H1 (cell line): Measurements from ENCODE around the gene PAPSS2.
"Not testable (repeated sequence)": the region's sequence is repeated elsewhere in the genome, so short reads cannot be mapped to it uniquely, and the experiment has no call there.

ENCODE experiments used
- BCL11A ChIP-seq, 2 experiments: IDR thresholded peaks; one replicate each; pipeline ENCODE4 v1.6.1; 2011; ENCODE audit warnings: low read depth in 2 of 2, low read length in 2 of 2, mild to moderate bottlenecking in 2 of 2
- CBX5 ChIP-seq: fragments of 300-800, 300-1000 bp; sonication (generic); IDR thresholded peaks from 2 replicates; pipeline ENCODE4 v1.7.1; 2016; ENCODE audit warnings: antibody characterized with exemption, low read length, low read depth
- CEBPB ChIP-seq: IDR thresholded peaks from 2 replicates; pipeline ENCODE4 v1.6.1; 2012; ENCODE audit warnings: low read depth, low read length
- CREB1 ChIP-seq: IDR thresholded peaks from 2 replicates; pipeline ENCODE4 v1.6.1; 2012; ENCODE audit warnings: inconsistent platforms
- CTCF ChIP-seq, 3 experiments: IDR thresholded peaks; 1 replicate in 2 of 3; 2 replicates in 1 of 3; pipeline versions ENCODE4 v1.5.1 to v1.6.1; 2011; ENCODE audit warnings: low read length in 3 of 3, mild to moderate bottlenecking in 3 of 3, inconsistent platforms in 2 of 3, low read depth in 1 of 3, moderate library complexity in 1 of 3; ENCODE audit not compliant: insufficient read depth in 1 of 3; ENCODE audit errors: control extremely low read depth in 1 of 3
- EP300 ChIP-seq, 2 experiments: IDR thresholded peaks; 1 replicate in 1 of 2; 2 replicates in 1 of 2; pipeline ENCODE4 v1.6.1; 2011 to 2012; ENCODE audit warnings: low read depth in 2 of 2, low read length in 2 of 2, mild to moderate bottlenecking in 2 of 2, borderline replicate concordance in 1 of 2, inconsistent platforms in 1 of 2, moderate library complexity in 1 of 2
- EZH2 ChIP-seq: fragments of 200-600 bp; sonication (generic); IDR thresholded peaks from 2 replicates; pipeline ENCODE4 v1.7.1; 2012; ENCODE audit warnings: low read depth, mild to moderate bottlenecking, moderate library complexity, low read length, inconsistent platforms; ENCODE audit not compliant: severe bottlenecking
- KDM5A ChIP-seq: fragments of 200-600 bp; IDR thresholded peaks from 2 replicates; pipeline ENCODE4 v1.7.1; 2012; ENCODE audit warnings: mild to moderate bottlenecking, low read length, inconsistent platforms, mixed read lengths
- POLR2A ChIP-seq, 2 experiments: IDR thresholded peaks; 1 replicate in 1 of 2; 2 replicates in 1 of 2; pipeline ENCODE4 v1.6.1; 2011; ENCODE audit warnings: low read depth in 2 of 2, low read length in 2 of 2, mild to moderate bottlenecking in 2 of 2; ENCODE audit errors: control extremely low read depth in 1 of 2
- POLR2AphosphoS5 ChIP-seq: IDR thresholded peaks from 2 replicates; pipeline ENCODE4 v1.6.1; 2011; ENCODE audit warnings: low read depth, low read length
- RXRA ChIP-seq: IDR thresholded peaks from 2 replicates; pipeline ENCODE4 v1.6.1; 2011; ENCODE audit warnings: low read depth, mild to moderate bottlenecking, low read length, moderate library complexity; ENCODE audit not compliant: insufficient read depth
- TBP ChIP-seq: IDR thresholded peaks from 2 replicates; pipeline ENCODE4 v1.6.1; 2011; ENCODE audit warnings: low read depth, low read length, improper control_type of control experiment
- YY1 ChIP-seq: IDR thresholded peaks from 2 replicates; pipeline ENCODE4 v1.6.1; 2011; ENCODE audit warnings: low read depth, mild to moderate bottlenecking, low read length

GRCh38 chr10:87748244-87748643 lies 88.6 kb downstream of the PAPSS2 start:
- not testable (repeated sequence) for TF ChIP-seq POLR2A (IDR thresholded peaks at IDR 0.05; ENCODE audit: control extremely low read depth in 1 of 2, low read depth in 2 of 2, low read length in 2 of 2); CTCF (IDR thresholded peaks at IDR 0.05; ENCODE audit: control extremely low read depth in 1 of 3, insufficient read depth in 1 of 3, low read depth in 1 of 3, low read length in 3 of 3); YY1; CREB1; BCL11A (IDR thresholded peaks at IDR 0.05; ENCODE audit: low read depth in 2 of 2, low read length in 2 of 2); EP300 (IDR thresholded peaks at IDR 0.05; ENCODE audit: borderline replicate concordance in 1 of 2, low read depth in 2 of 2, low read length in 2 of 2); POLR2AphosphoS5; EZH2; CEBPB; CBX5; KDM5A; TBP; RXRA
